Frontal cortex (tissue), 4 donors: ENCODE data around the gene ANKRD33. TPM values are rescaled to one million over a fixed set of nuclear protein-coding genes. Genes with fewer than 3 reads are reported as not detected.
A peak's percentile ranks its signal among the peaks of the same experiment; 100 is the strongest.

Experiments
- DNase-seq, 2 donors: peaks; one replicate each; pipeline ENCODE4 v3.0.0; 2012; ENCODE audit warnings: low spot score in 2 of 2
- FAIRE-seq: peaks from 2 replicates; lab custom pipeline; 2012; peaks lifted over from hg19 to GRCh38; lab: Jason Lieb, UNC
- total RNA-seq: library from RNA; depleted of rRNA; stranded (reverse); fragments of >200 nt; gene quantifications from one replicate; pipeline ENCODE4 v1.2.3, GENCODE V29; 2014
- donor health status: control.
- donor health status: control.
- donor health status: control.

ANKRD33 gene
- total RNA-seq, 1 donor from 2014 or later, result not detected

DNA sequence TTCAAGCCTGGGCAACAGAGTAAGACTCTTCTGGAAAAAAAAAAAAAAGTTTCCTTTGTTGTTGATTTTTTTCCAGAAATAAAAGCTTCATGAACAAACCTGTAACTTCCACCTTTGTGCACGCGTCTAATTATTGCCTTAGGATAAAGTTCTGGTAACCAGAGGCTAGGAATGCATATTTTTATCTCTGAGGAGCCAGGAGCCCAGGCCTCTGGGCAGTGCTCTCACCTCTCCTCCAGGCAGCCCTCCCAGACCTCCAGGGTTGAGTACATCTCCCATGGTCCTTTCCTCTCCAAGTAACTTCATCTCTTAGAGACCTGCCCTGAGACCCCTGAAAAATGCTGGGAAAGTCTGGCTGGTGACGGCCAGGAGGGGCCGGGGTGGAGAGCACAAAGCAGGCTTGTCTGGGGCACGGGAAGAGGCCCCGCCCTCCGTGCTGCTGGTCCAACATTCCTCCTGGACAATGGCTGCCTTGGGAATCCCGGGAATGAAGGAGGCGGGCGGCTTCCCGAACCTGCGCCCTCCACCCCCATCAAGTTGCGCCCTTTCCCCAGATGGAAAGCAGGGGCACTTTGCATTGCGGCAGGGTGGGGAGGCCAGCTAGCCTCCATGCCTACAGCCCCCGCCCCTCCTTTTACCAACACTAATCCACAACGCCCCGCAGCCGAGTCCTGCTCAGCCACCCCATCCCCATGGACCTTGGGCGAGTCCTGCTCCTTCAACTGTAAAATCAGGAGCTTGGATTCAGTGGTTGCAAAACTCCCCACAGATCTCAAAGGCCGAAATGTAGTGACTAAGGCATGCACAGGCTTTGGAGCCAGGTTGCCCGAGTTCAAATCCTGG is 32.1 kb upstream of the ANKRD33 start:
- FAIRE-seq (no peak), DNase-seq (no peak)

DNA sequence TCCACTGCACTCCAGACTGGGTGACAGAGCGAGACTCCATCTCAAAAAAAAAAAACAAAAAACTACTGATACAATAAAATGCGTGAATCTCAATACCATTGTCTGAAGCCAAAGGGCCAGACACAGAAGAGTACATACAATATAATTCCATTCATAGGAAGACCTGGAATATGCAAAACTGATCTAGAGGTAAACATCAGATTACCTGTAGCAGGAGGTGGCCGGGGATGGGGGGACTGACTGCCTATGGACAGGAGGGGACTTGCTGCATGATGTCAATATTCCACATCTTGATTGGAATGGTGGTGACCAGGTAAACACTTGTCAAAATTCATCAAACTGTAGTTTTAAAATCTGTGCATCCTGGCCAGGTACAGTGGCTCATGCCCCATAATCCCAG is 26.9 kb upstream of the ANKRD33 start:
- DNase-seq (no peak), FAIRE-seq (no peak)

DNA sequence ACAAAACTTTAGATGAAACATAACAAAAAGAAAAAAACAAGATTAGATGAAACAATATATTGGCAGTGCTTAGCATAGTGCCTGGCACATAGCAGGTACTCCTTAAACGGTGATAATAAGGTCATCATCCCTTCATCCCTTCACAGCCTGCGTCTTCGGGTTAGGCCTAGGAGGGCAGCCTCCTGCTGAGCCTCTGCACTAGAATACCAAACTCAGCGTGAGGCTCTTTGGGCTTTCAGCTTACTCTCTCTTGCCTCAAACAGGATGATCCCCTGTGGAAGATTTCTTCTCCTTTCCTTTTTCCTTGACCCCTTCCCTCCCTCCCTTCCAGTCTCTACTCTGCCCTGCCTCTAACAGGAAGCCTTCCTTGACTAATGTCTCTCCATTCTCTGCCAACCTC is 25.0 kb upstream of the ANKRD33 start:
- FAIRE-seq, result no peak
- no peak for DNase-seq

DNA sequence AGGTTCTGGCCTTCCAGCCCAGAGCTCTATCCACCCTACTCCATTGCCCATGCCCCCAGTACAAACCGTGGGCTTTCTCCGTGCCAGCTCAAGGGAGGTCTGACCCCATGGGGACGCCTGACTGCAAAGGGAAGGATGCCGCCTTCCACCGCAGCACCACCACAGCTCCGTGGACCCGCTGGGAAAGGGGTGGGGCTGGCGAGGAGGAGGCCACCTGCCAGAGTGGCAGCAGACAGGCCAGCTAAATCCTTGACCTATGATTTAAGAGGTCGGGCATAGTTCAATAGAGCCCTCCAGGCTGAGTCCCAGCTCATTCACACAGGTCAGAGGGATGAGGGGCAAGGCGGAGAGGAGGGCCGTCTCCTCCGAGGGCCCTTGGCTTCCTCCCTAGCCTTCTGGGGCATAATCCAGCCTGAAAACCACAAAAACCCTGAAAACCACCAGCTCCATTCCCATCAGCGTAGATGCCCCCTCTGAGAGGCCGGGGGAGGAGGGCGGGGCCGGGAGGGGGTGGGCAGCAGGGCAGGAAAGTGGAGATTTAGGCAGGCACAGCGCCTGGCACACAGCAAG is 24.5 kb upstream of the ANKRD33 start:
- DNase-seq, result no peak
- no peak for FAIRE-seq

DNA sequence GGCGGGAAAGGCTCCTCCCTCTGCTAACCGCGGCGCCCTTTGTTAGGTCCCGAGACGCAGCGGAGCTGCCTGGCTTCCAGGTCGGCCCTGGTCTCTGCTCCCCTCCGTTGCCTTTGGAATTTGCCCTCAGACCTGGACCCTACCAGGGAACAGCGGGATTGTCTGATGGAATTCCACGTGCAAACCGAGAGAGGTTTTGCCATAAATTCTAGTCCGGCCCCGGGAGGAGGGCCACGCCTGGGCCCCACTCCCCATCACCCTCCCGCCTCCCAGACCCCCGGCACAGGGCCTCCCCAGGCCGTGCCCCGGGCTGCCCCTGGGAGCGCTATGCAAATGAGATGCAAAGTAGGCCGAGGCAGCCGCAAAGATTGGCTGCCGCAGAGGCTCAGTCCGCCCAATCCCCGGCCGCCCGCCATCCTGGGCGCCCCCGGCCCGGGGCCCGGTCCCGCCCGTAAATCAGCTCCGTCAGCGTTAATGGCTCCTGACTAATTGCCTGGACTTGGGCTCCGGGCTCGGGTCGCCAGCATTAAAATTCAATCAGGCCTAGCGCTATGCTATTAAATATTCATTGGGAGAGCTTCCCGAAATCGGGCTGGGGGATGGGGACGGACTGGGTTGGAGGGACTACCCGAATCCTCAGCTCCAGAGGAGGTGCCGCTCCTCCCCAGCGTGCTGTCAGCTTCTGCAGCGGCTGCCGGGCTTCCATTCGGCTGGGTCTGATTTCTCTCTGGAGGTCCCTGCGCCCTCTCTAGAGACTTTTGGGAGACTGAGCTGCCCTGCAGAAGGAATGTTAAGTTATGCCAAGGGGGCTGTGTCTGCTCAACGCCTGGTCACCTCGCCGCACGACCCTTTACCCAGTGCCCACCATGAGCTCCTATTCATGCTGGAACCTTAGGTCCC is 23.7 kb upstream of the ANKRD33 start:
- FAIRE-seq (no peak), DNase-seq (no peak)

DNA sequence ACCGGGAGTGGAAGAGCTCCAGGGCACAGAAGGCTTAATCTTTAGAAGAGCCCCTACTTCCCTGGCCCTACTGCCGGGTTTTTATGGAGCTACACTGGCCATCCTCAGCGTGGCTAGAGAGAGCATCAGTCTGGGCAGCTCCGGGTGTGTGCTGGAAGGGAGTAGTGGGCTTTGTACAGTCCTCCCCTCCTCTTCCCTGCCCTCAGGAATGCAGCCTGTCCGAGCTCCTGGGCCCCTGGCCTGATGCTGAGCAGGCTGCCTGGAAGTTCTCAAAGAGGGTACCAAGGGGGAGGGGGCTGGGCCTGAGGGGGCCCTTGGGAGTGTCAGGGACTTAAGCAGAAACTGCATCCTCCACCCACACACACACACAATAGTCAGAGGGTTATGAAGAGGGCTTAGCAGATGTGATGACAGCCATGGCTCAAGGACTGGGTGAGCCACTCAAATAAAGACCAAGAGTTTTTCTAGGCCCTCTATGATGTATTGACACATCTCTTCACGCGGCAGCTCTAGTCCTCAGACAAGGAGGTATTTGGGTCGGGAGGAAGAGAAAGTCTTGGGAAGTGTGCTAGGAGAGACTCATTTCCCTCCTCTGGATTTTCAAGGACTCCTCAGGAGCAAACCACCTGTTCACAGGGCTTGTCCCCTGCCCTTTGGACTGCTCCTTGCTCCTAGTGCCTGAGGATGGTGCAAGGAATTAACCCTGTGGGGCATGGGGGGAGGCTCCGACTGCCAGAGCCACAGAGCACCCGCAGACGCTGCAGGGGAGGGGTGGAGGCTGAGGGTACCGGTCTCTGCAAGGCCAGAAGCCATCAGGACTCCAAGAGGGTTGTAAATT is 22.9 kb upstream of the ANKRD33 start:
- DNase-seq, result no peak
- FAIRE-seq, result no peak

DNA sequence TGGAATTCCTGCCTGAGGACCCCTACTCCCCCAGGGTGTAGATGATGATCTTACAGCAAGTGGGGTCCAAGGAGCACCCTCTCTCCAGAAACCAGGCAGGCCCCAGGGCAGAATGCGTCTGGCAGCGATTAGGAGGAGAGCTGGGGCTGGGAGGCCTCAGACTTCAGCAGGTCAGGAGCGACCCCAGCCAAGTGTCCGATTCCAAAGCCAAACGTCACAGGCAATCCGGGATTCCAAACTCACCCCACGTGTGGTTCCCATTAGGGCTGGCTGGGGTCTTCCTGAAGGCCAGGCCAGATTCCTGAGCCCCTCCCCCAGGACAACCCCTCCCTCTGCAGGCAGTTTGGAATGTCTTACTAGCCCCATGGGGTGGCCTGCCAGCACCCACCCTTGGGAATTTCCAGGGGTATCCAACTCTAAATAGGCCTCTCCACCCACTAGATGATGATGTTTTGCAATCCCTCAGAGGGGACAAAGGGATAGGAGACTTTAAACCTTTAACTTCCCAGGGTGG is 22.1 kb upstream of the ANKRD33 start:
- FAIRE-seq, result no peak
- DNase-seq, result no peak

DNA sequence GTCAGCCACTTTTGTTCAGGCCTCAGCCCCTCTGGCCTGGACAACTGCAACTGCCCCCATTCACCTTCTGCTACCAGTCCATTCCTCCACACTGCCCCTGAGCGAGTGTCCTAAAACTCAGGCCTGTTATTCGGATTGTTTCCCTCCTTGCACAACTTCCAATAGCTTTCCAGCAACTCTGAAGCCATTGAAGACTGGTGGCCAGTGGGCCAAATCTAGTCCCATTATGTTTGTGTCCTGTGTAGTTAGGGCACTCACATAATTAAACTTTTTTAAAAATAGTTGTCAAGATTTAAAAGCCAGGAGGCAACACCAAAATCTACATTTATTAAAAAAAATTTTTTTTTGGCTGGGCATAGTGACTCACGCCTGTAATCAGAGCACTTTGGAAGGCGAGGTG is 21.6 kb upstream of the ANKRD33 start:
- FAIRE-seq, result no peak
- DNase-seq, result no peak

DNA sequence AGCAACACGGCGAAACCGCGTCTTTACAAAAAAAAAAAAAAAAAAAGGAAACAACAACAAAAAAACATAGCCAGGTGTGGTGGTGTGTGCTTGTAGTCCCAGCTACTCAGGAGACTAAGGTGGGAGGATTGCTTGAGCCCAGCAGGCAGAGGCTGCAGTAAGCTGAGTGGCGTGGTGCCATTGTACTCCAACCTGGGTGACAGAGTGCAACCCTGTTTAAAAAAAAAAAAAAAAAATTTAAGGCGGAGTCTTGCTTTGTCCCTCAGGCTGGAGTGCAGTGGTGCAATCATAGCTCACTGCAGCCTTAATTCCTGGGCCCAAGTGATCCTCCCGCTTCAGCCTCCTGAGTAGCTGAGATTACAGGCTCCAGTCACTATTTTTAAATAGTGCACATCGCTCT is 21.1 kb upstream of the ANKRD33 start:
- DNase-seq (no peak), FAIRE-seq (no peak)

DNA sequence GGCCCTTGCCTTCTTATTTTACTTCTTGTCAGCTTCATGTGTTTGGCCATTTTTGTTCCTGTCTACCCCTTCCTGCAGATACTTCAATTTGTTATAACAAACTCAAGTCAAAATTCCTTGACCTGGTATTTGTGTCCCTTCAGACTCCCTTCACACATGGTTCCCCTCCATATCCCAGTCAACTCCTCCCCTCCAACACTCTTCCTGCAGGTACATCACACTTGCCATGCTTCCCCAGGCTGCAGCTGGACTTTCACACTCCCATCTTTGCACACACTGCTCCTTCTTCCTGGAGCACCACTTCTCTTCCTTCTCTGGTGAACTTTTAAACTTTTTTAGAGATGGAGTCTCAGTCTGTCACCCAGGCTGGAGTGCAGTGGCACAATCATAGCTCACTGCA is 20.5 kb upstream of the ANKRD33 start:
- no peak for DNase-seq
- no peak for FAIRE-seq

DNA sequence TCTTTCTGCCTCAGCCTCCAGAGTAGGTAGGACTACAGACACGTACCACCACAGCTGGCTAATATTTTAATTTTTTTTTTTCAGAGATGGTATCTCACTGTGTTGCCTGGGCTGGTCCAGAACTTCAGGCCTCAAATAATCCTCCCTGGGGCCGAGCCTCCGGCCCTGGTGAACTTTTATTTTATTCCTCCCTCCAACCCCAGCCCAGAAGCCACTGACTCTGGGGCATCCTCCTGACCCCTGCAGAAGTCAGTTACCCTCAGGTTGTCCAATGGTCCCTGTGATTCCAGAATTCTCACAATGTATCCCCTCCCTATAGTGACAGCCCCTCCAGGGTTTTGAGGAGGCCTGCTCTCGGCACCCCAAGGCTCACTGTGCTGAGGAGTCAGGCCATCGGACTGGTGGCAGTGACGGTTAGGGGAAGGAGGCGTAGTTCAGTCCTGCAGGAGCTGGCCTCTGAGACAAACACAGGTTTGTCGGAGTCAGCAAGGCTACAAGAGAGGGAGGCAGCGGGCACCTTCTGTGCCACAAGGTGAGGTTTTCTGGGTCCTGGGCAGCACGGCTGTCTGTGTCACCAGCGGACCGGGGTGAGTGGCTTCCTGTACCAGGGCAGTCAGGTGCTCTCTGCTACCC is 20.0 kb upstream of the ANKRD33 start:
- FAIRE-seq (no peak), DNase-seq (no peak)

DNA sequence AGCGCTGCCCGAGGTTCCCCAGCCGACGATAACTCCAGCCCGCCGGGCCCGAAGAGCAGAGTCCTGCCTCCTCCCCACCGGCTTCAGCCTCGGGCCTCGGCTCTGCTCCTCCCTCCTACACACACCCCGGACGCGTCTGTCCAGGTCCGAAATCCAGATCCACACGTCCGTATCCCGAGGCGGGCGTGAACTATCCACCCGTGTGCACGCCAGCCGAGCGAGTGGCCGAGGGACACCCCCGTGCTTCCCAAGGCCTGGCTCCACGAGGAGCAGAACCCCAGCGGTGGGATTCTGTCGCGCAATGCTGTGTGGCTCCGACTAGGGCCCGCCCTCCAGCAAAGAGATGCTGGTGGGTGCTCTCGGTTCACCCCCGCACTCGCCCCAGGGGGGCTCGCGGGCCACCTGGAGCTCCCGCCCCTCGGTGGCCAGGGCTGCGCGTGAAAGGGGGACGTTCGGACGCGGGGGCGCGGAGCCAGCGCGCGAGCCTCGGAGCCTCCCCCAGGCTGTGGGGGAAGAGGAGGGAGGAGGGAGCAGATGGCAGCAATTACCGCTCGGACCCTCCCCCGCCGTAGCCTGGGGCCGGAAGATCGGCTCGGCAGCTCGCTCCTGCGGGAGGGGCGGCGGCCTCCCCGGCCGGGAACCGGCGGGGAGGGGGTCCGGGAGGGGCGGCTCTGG is 18.9 kb upstream of the ANKRD33 start:
- FAIRE-seq, result no peak
- peak in 1 of 2 donors; percentile 30 for DNase-seq

DNA sequence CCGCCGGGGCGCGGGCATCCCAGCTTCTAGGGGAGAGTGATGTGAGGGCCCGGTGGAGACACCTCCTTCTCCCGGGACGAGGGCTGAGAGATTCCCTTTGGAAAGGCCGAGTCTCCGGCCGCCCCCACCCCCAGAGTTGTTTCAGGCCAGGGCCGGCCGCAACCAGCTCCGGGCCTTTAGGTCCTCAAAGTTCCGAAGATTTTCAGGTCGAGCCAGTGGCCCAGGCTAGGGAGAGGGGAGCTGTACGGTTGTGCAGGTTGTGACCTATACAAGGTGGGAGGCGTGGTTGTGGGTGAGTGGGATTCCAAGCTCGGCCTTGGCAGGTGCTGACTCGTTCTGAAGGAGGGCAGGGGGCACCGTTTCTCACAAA is 18.4 kb upstream of the ANKRD33 start:
- no peak for DNase-seq
- no peak for FAIRE-seq

DNA sequence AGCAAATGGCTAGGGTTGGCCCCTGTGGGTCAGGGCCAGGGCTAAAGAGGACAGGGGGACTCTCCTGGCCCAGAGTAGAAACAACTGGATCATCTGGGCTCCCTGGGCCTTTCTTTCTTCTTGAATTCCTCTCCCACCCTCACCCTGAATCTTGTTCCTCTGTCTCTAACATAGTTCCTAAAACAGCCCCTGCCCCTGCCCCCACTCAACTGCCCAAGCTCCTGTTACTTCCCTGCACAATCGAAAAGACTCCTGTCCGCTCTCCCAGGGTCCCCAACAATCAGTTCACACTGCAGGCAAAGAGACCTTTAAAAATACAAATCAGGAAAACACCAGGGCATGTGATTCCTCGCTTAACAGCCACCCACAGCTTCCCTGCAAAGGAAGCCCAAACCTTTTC is 18.0 kb upstream of the ANKRD33 start:
- FAIRE-seq (no peak), DNase-seq (no peak)

DNA sequence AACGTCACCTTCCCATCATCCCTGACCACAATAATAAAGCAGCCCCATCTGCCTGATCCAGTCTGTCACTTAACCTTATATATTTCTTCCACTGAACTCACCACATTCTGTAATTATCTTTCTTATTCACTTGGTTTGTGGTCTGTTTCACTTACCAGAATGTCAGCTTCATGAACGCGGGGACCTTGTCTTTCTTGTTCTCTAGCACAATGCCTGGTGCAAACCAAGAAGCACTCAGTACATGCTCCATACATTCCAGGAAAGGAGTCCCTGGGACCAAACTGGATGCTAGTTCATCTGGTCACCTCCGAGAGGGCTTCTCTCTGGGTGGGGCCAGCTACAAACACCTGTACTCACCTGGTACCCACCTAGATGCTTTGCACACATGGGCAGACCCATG is 17.4 kb upstream of the ANKRD33 start:
- DNase-seq (no peak), FAIRE-seq (no peak)

DNA sequence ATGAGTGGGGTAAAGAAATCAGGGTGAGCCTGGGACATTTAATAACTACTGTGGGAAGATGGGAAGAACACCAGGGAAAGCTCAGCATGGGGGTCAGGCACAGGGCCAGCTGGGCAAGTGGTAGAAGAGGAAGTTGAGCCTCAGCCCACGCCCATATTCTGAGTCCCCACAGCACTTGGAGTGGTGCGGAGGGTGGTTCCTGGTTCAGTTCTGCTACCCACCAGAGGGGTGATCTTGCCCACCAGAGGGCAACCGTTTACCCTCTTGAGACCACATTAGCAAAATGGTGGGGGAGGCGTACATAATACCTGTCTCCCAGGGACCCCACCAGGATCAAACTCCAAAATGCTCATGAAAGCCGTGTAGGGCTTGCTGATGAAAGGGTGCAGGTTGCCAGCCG is 16.8 kb upstream of the ANKRD33 start:
- DNase-seq (no peak), FAIRE-seq (no peak)

DNA sequence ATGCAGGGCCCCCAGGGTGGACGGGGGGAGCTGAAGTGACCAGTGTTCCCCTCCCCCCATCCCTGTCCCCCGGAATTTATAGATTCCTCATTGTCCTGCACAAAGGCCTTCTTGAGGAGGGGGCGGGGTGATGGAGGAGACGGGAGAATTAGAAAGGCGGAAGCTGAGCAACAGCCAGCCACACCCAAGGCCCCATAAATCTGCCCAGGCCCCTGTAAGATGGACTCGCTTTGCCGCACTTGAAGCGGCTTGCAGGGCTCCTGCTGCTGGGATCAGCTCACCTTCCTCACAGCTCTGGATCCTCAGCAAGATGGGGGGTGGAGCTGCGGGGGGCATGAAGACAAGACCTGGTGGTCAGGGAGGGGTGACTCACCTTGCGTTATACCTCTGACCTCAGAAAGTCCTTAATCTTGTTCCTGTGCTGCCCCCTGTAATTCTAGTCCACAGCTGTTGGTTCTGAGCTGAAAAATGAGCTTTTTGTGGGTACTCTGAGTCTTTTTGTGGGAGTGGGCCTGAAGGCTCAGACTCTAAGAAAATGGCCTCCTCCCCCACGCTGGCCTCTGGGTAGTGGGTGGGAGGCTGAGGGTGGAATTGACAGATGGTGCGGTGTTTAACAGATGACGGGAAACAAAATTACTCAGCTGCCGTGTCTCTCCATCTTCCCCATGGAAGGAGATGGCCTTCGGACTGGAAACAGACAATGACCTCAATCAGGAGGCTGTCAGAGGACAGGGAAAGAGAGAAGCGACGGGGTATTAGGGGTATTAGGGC is 15.8 kb upstream of the ANKRD33 start:
- FAIRE-seq, result no peak
- no peak for DNase-seq

DNA sequence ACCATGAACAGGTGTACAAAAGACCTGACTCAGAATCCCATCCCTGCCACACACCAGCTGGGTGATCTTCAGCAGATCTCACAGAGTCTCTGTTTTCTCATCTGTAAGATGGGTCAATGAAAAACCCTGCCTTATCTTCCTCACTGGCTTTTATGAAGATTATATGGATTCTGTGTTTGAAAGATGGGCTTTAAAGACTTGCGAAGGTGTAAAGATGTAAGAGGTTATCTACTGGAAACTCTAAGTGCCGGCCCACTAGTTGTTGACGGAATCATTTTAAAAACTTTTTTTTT is 15.3 kb upstream of the ANKRD33 start:
- FAIRE-seq, result no peak

More for the DNA sequence above, 15.3 kb upstream of the ANKRD33 start:
- no peak for DNase-seq
